GM10266 (cell line): ENCODE measurements around the gene RNF39.

Experiments
- DNase-seq: peaks from one replicate; pipeline ENCODE4 v3.0.0; 2012; ENCODE audit errors: extremely low spot score
- CTCF ChIP-seq: IDR thresholded peaks from 2 replicates; pipeline ENCODE4 v1.5.1; 2012; ENCODE audit warnings: mild to moderate bottlenecking, low read depth; ENCODE audit not compliant: control insufficient read depth, insufficient read depth; ENCODE audit errors: missing control alignments

Gene RNF39

GRCh38 chr6:30063315-30063714 lies 12.3 kb downstream of the RNF39 start:
- TF ChIP-seq CTCF = no peak

GRCh38 chr6:30062471-30063178 lies 12.9 kb downstream of the RNF39 start:
- TF ChIP-seq CTCF = no peak
- DNase-seq = no peak

More at GRCh38 chr6:30063315-30063714, 12.3 kb downstream of the RNF39 start:
- DNase-seq = no peak

- DNase-seq = peak; percentile 32
- no peak for TF ChIP-seq CTCF
Observed at GRCh38 chr6:30061858-30062458, 13.6 kb downstream of the RNF39 start.

- DNase-seq = peak; percentile 88
- TF ChIP-seq CTCF = no peak
Observed at GRCh38 chr6:30061092-30061857, 14.3 kb downstream of the RNF39 start, which contains the start of gene POLR1H. TSS of gene POLR1H (plus strand) at chr6:30061265. CDS start at chr6:30061525, 260 bp downstream.

- TF ChIP-seq CTCF = no peak
- DNase-seq = peak; percentile 10
Observed at GRCh38 chr6:30060606-30061091, 14.9 kb downstream of the RNF39 start.

GRCh38 chr6:30055513-30055912 lies 20.1 kb downstream of the RNF39 start:
- no peak for DNase-seq
- no peak for TF ChIP-seq CTCF
